ENCODE measurements around the gene MRPL49.
"Not testable (repeated sequence)": the region's sequence is repeated elsewhere in the genome, so short reads cannot be mapped to it uniquely, and the experiment has no call there.

The MRPL49 gene

GRCh38 chr11:65165410-65166317 lies 43.5 kb downstream of the MRPL49 start:
- no peak for DNase-seq (ENCODE audit: low read depth)

- no peak for DNase-seq (ENCODE audit: low read depth)
Observed at GRCh38 chr11:65166893-65167292, 44.8 kb downstream of the MRPL49 start.

DNA sequence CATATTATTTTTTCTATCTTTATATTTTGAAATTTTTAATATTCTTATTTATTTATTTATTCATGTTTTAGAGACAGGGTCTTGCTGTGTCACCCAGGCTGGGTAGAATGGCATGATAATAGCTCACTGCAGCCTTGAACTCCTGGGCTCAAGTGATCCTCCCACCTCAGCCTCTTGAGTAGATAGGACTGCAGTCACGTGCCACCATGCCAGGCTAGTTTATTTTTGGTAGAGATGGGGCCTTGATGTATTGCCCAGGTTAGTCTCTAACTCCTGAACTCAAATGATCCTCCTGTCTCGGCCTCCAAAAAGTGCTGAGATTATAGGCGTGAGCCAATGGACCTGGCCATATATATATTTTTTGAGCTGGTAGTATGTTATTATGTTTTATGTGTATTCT lies 45.5 kb downstream of the MRPL49 start:
- DNase-seq (ENCODE audit: low read depth) = no peak

DNA sequence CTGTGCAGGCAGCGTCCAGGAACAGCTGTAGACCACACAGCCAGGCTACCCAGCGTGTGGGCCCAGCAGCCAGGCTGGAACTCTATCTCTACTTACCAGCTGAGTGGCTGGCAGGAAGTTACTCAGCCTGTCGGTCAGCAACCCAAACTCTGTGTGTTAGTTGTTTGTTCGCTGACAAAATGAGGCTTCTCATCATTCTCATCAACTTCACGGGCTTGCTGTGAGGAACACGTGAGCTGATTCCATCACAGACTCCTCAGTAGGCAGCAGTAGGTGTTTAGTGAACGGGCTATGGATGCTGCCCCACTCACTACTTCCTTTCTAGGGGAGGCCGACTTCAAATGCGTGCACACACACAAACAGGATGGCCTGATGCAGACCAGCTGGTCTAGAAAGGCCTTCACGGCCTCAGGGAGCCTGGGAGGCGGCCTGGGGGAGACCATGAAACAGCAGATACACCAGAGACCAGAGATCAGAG lies 47.1 kb downstream of the MRPL49 start:
- DNase-seq (ENCODE audit: low read depth) = no peak

DNA sequence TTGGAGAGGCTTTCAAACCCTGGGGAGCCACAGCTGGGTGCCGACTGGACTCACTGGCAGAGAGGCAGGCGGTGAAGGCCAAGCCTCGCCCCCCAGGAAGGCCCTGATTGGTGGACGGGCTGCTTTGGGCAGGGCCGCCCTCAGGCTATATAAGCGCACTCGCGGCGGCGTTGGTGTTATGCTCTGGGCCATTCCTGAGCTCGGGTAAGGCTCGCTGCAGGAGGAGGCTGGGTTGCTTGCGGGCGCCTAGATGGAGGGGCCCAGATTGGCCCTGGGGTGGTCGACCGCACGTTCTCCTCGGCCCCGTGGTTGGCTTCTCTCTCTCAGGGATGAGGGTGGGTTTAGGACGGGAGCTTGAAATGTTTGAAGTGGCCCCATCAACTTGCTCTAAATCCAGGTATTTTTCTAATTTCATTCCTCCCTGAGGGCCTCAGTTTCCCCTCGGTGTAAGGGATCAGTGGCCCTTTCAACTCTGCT lies 48.0 kb downstream of the MRPL49 start, which contains the start of gene SPDYC:
SPDYC (plus strand) TSS at position 176 of the 477 bp plus-strand sequence. CDS start 1,125 bp downstream, outside the sequence.
- DNase-seq (ENCODE audit: low read depth) = no peak

DNA sequence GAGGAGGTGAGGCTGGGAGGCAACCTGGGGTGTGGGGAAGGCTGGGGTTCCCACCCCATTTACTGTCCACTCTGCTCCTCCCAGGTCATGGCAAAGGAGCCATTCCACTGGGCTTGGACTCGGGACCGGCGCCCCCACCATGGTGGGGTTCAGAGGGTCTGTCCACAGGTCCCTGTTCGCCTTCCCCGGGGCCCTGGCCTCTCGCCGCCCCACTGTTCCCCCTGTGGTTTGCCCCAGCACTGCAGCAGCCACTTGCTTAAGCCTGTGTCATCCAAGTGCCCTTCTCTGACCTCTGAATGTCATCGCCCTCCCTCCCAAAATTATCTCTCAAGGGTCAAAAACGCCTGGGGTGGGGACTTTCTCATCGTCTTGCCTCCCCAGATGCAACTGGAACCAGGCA lies 50.5 kb downstream of the MRPL49 start:
- no peak for DNase-seq (ENCODE audit: low read depth)

GRCh38 chr11:65174571-65175010 lies 52.5 kb downstream of the MRPL49 start:
- DNase-seq (ENCODE audit: low read depth) = not testable (repeated sequence)
